Keratinocyte (primary cell): ENCODE results near the gene PDGFB.

Experiments used
- CTCF ChIP-seq, 3 experiments: IDR thresholded peaks in 1 of 3; conservative IDR thresholded peaks in 1 of 3; optimal IDR thresholded peaks in 1 of 3; 2 replicates in 2 of 3; 3 replicates in 1 of 3; pipeline versions ENCODE3 to v1.5.1; 2011; ENCODE audit warnings: low read length in 3 of 3, mild to moderate bottlenecking in 3 of 3, moderate library complexity in 2 of 3, control low read depth in 1 of 3, inconsistent platforms in 1 of 3; ENCODE audit not compliant: insufficient read depth in 2 of 3; ENCODE audit errors: extremely low read depth in 1 of 3
- EZH2 ChIP-seq: IDR thresholded peaks from one replicate; pipeline ENCODE4 v1.6.1; 2012; ENCODE audit warnings: inconsistent platforms, mild to moderate bottlenecking, low read length, moderate library complexity

GRCh38 chr22:39223091-39223710, 21.6 kb downstream of the PDGFB start:
- no peak for TF ChIP-seq CTCF (optimal IDR thresholded peaks at IDR 0.05 in 1 of 3, IDR thresholded peaks at IDR 0.05 in 1 of 3, conservative IDR thresholded peaks at IDR 0.05 in 1 of 3; ENCODE audit: extremely low read depth in 1 of 3, insufficient read depth in 2 of 3, low read length in 3 of 3)
- TF ChIP-seq EZH2 = no peak
